H9 (cell line): Measurements from ENCODE around the gene PSMB7. TPM values are rescaled to one million over a fixed set of nuclear protein-coding genes. Genes with fewer than 3 reads are reported as not detected.

ENCODE experiments used
- DNase-seq: peaks from one replicate; pipeline ENCODE4 v3.0.0-alpha.2; 2017
- H2AFZ ChIP-seq: one replicate; pipeline ENCODE4 v1.6.1; 2013; ENCODE audit warnings: mild to moderate bottlenecking, low read length, control low read depth, moderate library complexity
- H2AK5ac ChIP-seq: 2 replicates; pipeline ENCODE4 v1.6.1; 2013; ENCODE audit warnings: low read length, control low read depth, mixed read lengths; ENCODE audit not compliant: insufficient read length
- H2BK120ac ChIP-seq: one replicate; pipeline ENCODE4 v1.6.1; 2013; ENCODE audit warnings: low read depth, mild to moderate bottlenecking, low read length, control low read depth, inconsistent platforms; ENCODE audit not compliant: poor library complexity, severe bottlenecking
- H2BK12ac ChIP-seq: 2 replicates; pipeline ENCODE4 v1.6.1; 2013; ENCODE audit warnings: low read length, control low read depth, mixed read lengths, low read depth; ENCODE audit not compliant: insufficient read length
- H2BK15ac ChIP-seq: 2 replicates; pipeline ENCODE4 v1.6.1; 2013; ENCODE audit warnings: low read depth, low read length, control low read depth
- H2BK20ac ChIP-seq: one replicate; pipeline ENCODE4 v1.6.1; 2013; ENCODE audit warnings: low read depth, mild to moderate bottlenecking, low read length, control low read depth, inconsistent platforms; ENCODE audit not compliant: poor library complexity, severe bottlenecking
- H2BK5ac ChIP-seq: 2 replicates; pipeline ENCODE4 v1.6.1; 2013; ENCODE audit warnings: low read length, control low read depth, mixed read lengths; ENCODE audit not compliant: insufficient read length
- H3K14ac ChIP-seq: 2 replicates; pipeline ENCODE4 v1.6.1; 2013; ENCODE audit warnings: low read length, control low read depth; ENCODE audit not compliant: insufficient read depth
- H3K18ac ChIP-seq: 2 replicates; pipeline ENCODE4 v1.6.1; 2013; ENCODE audit warnings: low read depth, mild to moderate bottlenecking, mixed read lengths, low read length, control low read depth; ENCODE audit not compliant: insufficient read length
- H3K23ac ChIP-seq: 2 replicates; pipeline ENCODE4 v1.6.1; 2013; ENCODE audit warnings: low read length, control low read depth, mixed read lengths, low read depth; ENCODE audit not compliant: insufficient read length
- H3K23me2 ChIP-seq: 2 replicates; pipeline ENCODE4 v1.6.1; 2013; ENCODE audit warnings: low read depth, mild to moderate bottlenecking, mixed read lengths, low read length, control low read depth; ENCODE audit not compliant: insufficient read length, poor library complexity, severe bottlenecking
- H3K27ac ChIP-seq: 2 replicates; pipeline ENCODE4 v1.5.1; 2013; ENCODE audit warnings: low read length, control low read depth, mixed read lengths, low read depth; ENCODE audit not compliant: insufficient read length
- H3K27me3 ChIP-seq: 2 replicates; pipeline ENCODE4 v1.6.1; 2013; ENCODE audit warnings: low read length, control low read depth, inconsistent platforms; ENCODE audit not compliant: insufficient read depth
- H3K4ac ChIP-seq: 2 replicates; pipeline ENCODE4 v1.6.1; 2013; ENCODE audit warnings: low read depth, mild to moderate bottlenecking, control low read depth, inconsistent platforms, low read length, moderate library complexity
- H3K4me1 ChIP-seq: 2 replicates; pipeline ENCODE4 v1.6.1; 2013; ENCODE audit warnings: low read length, control low read depth, inconsistent platforms; ENCODE audit not compliant: insufficient read depth
- H3K4me2 ChIP-seq: 2 replicates; pipeline ENCODE4 v1.6.1; 2013; ENCODE audit warnings: low read length, control low read depth, mixed read lengths; ENCODE audit not compliant: insufficient read length, insufficient read depth
- H3K56ac ChIP-seq: 2 replicates; pipeline ENCODE4 v1.6.1; 2013; ENCODE audit warnings: low read depth, mild to moderate bottlenecking, mixed read lengths, low read length, control low read depth; ENCODE audit not compliant: insufficient read length
- H3K79me1 ChIP-seq: 2 replicates; pipeline ENCODE4 v1.6.1; 2013; ENCODE audit warnings: low read depth, mild to moderate bottlenecking, moderate library complexity, low read length, control low read depth, inconsistent platforms; ENCODE audit not compliant: insufficient read depth, poor library complexity, severe bottlenecking
- H3K79me2 ChIP-seq: 2 replicates; pipeline ENCODE4 v1.6.1; 2013; ENCODE audit warnings: low read length, control low read depth, inconsistent platforms; ENCODE audit not compliant: insufficient read depth
- H3K9ac ChIP-seq: 2 replicates; pipeline ENCODE4 v1.6.1; 2013; ENCODE audit warnings: low read length, control low read depth, mixed read lengths; ENCODE audit not compliant: insufficient read length; ENCODE audit errors: extremely low read depth
- H3K9me3 ChIP-seq: one replicate; pipeline ENCODE4 v1.6.1; 2013; ENCODE audit warnings: low read depth, low read length, inconsistent platforms; ENCODE audit not compliant: control insufficient read depth
- H3T11ph ChIP-seq: one replicate; pipeline ENCODE4 v1.6.1; 2013; ENCODE audit warnings: mild to moderate bottlenecking, low read length, control low read depth, inconsistent platforms
- H4K20me1 ChIP-seq: one replicate; pipeline ENCODE4 v1.6.1; 2013; ENCODE audit not compliant: control insufficient read depth, insufficient read length, insufficient read depth
- H4K5ac ChIP-seq: 2 replicates; pipeline ENCODE4 v1.6.1; 2013; ENCODE audit warnings: low read depth, mild to moderate bottlenecking, mixed read lengths, low read length, control low read depth; ENCODE audit not compliant: insufficient read length
- H4K8ac ChIP-seq: replicated peaks from 2 replicates; pipeline ENCODE4 v1.6.1; 2013; ENCODE audit warnings: low read length, control low read depth, mixed read lengths, low read depth; ENCODE audit not compliant: insufficient read length
- H4K91ac ChIP-seq: 2 replicates; pipeline ENCODE4 v1.6.1; 2013; ENCODE audit warnings: low read depth, mild to moderate bottlenecking, moderate library complexity, mixed read lengths, low read length, control low read depth; ENCODE audit not compliant: insufficient read length
- H3K27ac Mint-ChIP-seq, 3 experiments: 2 replicates in 2 of 3; 3 replicates in 1 of 3; pipeline ENCODE4 v1.8.0; 2020 to 2021; ENCODE audit warnings: mixed read lengths in 3 of 3, mild to moderate bottlenecking in 1 of 3, moderate library complexity in 1 of 3
- H3K27me3 Mint-ChIP-seq: 2 replicates; pipeline ENCODE4 v1.8.0; 2021; ENCODE audit warnings: low read depth, mild to moderate bottlenecking, moderate library complexity, mixed read lengths
- H3K36me3 Mint-ChIP-seq, 3 experiments: 2 replicates in 2 of 3; 3 replicates in 1 of 3; pipeline ENCODE4 v1.8.0; 2020 to 2021; ENCODE audit warnings: low read depth in 3 of 3, mixed read lengths in 3 of 3; ENCODE audit not compliant: insufficient read depth in 1 of 3
- H3K4me1 Mint-ChIP-seq, 2 experiments: 2 replicates each; pipeline ENCODE4 v1.8.0; 2020; ENCODE audit warnings: mixed read lengths in 2 of 2
- H3K4me3 Mint-ChIP-seq, 2 experiments: 2 replicates in 1 of 2; 3 replicates in 1 of 2; pipeline ENCODE4 v1.8.0; 2020 to 2021; ENCODE audit warnings: mild to moderate bottlenecking in 2 of 2, mixed read lengths in 2 of 2, moderate library complexity in 1 of 2
- H3K9me3 Mint-ChIP-seq, 2 experiments: 2 replicates in 1 of 2; 3 replicates in 1 of 2; pipeline ENCODE4 v1.8.0; 2020; ENCODE audit warnings: mild to moderate bottlenecking in 2 of 2, mixed read lengths in 2 of 2, moderate library complexity in 1 of 2
- CTCF ChIP-seq: fragments of 200-600 bp; sonication (generic); conservative IDR thresholded peaks from 3 replicates; pipeline ENCODE4 v1.8.0; 2021; ENCODE audit warnings: antibody characterized with exemption, mild to moderate bottlenecking
- WGBS: extraction: QIAGEN DNeasy Blood & Tissue Kit; methylation state at CpG from one replicate; pipeline ENCODE4 v1.1.7; 2013; ENCODE audit warnings: missing lambda C conversion rate, low lambda C conversion rate, mixed read lengths; ENCODE audit not compliant: insufficient read length; ENCODE audit errors: extremely low coverage; 5-methylcytosine and 5-hydroxymethylcytosine counted together
- total RNA-seq: library from RNA; stranded (reverse); gene quantifications from 2 replicates; pipeline ENCODE4 v1.2.1, GENCODE V29; 2021

Gene PSMB7
- total RNA-seq, 1 experiment from 2014 or later, result 209 TPM

GRCh38 chr9:124370896-124371582 is 44.2 kb downstream of the PSMB7 start:
- Histone ChIP-seq H2BK12ac (no peak overlapping the region), H4K20me1 (no peaks in the 10 kb centered on the region), H3K18ac (no peak overlapping the region), H4K91ac (no peak overlapping the region), H3T11ph (no peak overlapping the region), H3K79me2 (peaks cover 2% of the 10 kb centered on the region; the same call in 1 of the 2 replicates), H3K56ac (no peak overlapping the region), H3K14ac (no peak overlapping the region), H4K5ac (no peak overlapping the region), H2BK120ac (no peak overlapping the region), H3K23ac (no peak overlapping the region), H3K4me2 (no peak overlapping the region), H3K79me1 (no peaks in the 10 kb centered on the region), H3K9me3 (no peaks in the 10 kb centered on the region), H3K4me1 (peaks cover 2% of the 10 kb centered on the region; the same call in 1 of the 2 replicates), H3K27ac (no peak overlapping the region), H2AK5ac (no peak overlapping the region), H4K8ac (no peak overlapping the region), H2BK20ac (no peak overlapping the region), H3K9ac (no peak overlapping the region), H3K27me3 (no peaks in the 10 kb centered on the region), H2BK5ac (no peak overlapping the region), H3K23me2 (no peaks in the 10 kb centered on the region), H3K4ac (no peak overlapping the region), H2AFZ (no peak overlapping the region), H2BK15ac (no peak overlapping the region)
- DNase-seq, result no peak
- no CpG with 5 or more reads among the region's 9 CpGs for WGBS
- no peak overlapping the region for H3K4me3 Mint-ChIP-seq
- peaks cover 0 to 3% of the 10 kb centered on the region in 2 experiments; a peak in 3 of 5 replicates for H3K9me3 Mint-ChIP-seq
- peaks cover 19 to 27% of the 10 kb centered on the region in 2 experiments for H3K4me1 Mint-ChIP-seq
- H3K36me3 Mint-ChIP-seq, result peaks cover 11 to 18% (median 13%) of the 10 kb centered on the region in 3 experiments
- 0 out of 7 replicates have a peak overlapping the region, but pooled peaks of 1 of the 3 experiments have one; percentile 6 for H3K27ac Mint-ChIP-seq
- TF ChIP-seq CTCF, result no peak
- no peaks in the 10 kb centered on the region for H3K27me3 Mint-ChIP-seq
